HG02943 (cell line): ENCODE results near the gene PDE4D.

Experiments used
- ATAC-seq: cut with Tn5 transposase; IDR thresholded peaks from one replicate; pipeline ENCODE4 v1.9.1; 2021; ENCODE audit warnings: mild to moderate bottlenecking, low read depth, moderate library complexity; ENCODE audit not compliant: unreplicated experiment

Gene PDE4D

GRCh38 chr5:59249726-59250125 is 643.8 kb downstream of the PDE4D start:
- ATAC-seq, result no peak

GRCh38 chr5:59249160-59249559 is 644.4 kb downstream of the PDE4D start:
- no peak for ATAC-seq

- no peak for ATAC-seq
Observed at GRCh38 chr5:59246882-59247281, 646.6 kb downstream of the PDE4D start.

- ATAC-seq, result no peak
Observed at GRCh38 chr5:59246145-59246869, 647.2 kb downstream of the PDE4D start.

- no peak for ATAC-seq
Observed at GRCh38 chr5:59245198-59245597, 648.3 kb downstream of the PDE4D start.

- no peak for ATAC-seq
Observed at GRCh38 chr5:59241552-59241951, 652.0 kb downstream of the PDE4D start.

- ATAC-seq, result no peak
Observed at GRCh38 chr5:59241119-59241518, 652.4 kb downstream of the PDE4D start.

GRCh38 chr5:59238126-59238902 is 655.2 kb downstream of the PDE4D start:
- ATAC-seq, result no peak

- no peak for ATAC-seq
Observed at GRCh38 chr5:59236986-59237385, 656.5 kb downstream of the PDE4D start.

GRCh38 chr5:59236448-59236847 is 657.1 kb downstream of the PDE4D start:
- ATAC-seq, result no peak

- ATAC-seq, result no peak
Observed at GRCh38 chr5:59234236-59234635, 659.3 kb downstream of the PDE4D start.

GRCh38 chr5:59231221-59231931 is 662.1 kb downstream of the PDE4D start:
- ATAC-seq, result no peak

- ATAC-seq, result no peak
Observed at GRCh38 chr5:59222687-59223511, 670.6 kb downstream of the PDE4D start.

- ATAC-seq, result no peak
Observed at GRCh38 chr5:59221769-59222168, 671.8 kb downstream of the PDE4D start.

GRCh38 chr5:59218424-59219045 is 675.0 kb downstream of the PDE4D start:
- no peak for ATAC-seq

- ATAC-seq, result no peak
Observed at GRCh38 chr5:59216841-59217240, 676.7 kb downstream of the PDE4D start.

- no peak for ATAC-seq
Observed at GRCh38 chr5:59212596-59212995, 680.9 kb downstream of the PDE4D start.

GRCh38 chr5:59209758-59210359 is 683.7 kb downstream of the PDE4D start:
- no peak for ATAC-seq

- ATAC-seq, result no peak
Observed at GRCh38 chr5:59208474-59208873, 685.1 kb downstream of the PDE4D start.

GRCh38 chr5:59207401-59207800 is 686.1 kb downstream of the PDE4D start:
- no peak for ATAC-seq
